KMS-11 (cell line): ENCODE measurements around the gene PROB1.
"Not testable (repeated sequence)": the region's sequence is repeated elsewhere in the genome, so short reads cannot be mapped to it uniquely, and the experiment has no call there.

Experiments used
- H2AFZ ChIP-seq: fragments of 200-600 bp; sonication (generic); 2 replicates; pipeline ENCODE4 v1.6.1; 2016; ENCODE audit warnings: antibody characterized with exemption, mixed run types, low read depth
- H3K27ac ChIP-seq: fragments of 200-600 bp; sonication (generic); 2 replicates; pipeline ENCODE4 v1.6.1; 2016; ENCODE audit warnings: mild to moderate bottlenecking, mixed run types
- H3K27me3 ChIP-seq: fragments of 200-600 bp; sonication (generic); 2 replicates; pipeline ENCODE4 v1.6.1; 2017; ENCODE audit warnings: mild to moderate bottlenecking, low read depth, mixed run types, moderate library complexity; ENCODE audit not compliant: insufficient read depth
- H3K36me3 ChIP-seq: fragments of 200-600 bp; sonication (generic); 2 replicates; pipeline ENCODE4 v1.6.1; 2017; ENCODE audit warnings: mild to moderate bottlenecking, mixed run types; ENCODE audit not compliant: insufficient read depth
- H3K4me1 ChIP-seq: fragments of 200-600 bp; sonication (generic); 2 replicates; pipeline ENCODE4 v1.6.1; 2016; ENCODE audit warnings: mild to moderate bottlenecking, low read depth, mixed run types; ENCODE audit not compliant: poor library complexity, severe bottlenecking
- H3K4me2 ChIP-seq: fragments of 200-600 bp; sonication (generic); 2 replicates; pipeline ENCODE4 v1.7.0; 2016; ENCODE audit warnings: mild to moderate bottlenecking, mixed run types
- H3K4me3 ChIP-seq: fragments of 200-600 bp; sonication (generic); IDR thresholded peaks from 2 replicates; pipeline ENCODE4 v1.6.1; 2017; ENCODE audit warnings: low read depth, low read length, mixed read lengths; ENCODE audit not compliant: insufficient read depth
- H3K79me2 ChIP-seq: fragments of 200-600 bp; sonication (generic); 2 replicates; pipeline ENCODE4 v1.6.1; 2016; ENCODE audit warnings: low read depth, mixed run types; ENCODE audit not compliant: insufficient read depth
- H3K9ac ChIP-seq: fragments of 200-600 bp; sonication (generic); 2 replicates; pipeline ENCODE4 v1.6.1; 2016; ENCODE audit warnings: mild to moderate bottlenecking, mixed run types
- H4K20me1 ChIP-seq: fragments of 200-600 bp; sonication (generic); 2 replicates; pipeline ENCODE4 v1.6.1; 2016; ENCODE audit warnings: mild to moderate bottlenecking, mixed run types; ENCODE audit not compliant: insufficient read depth
- TF ChIP-seq, protein P1 (sequence below): fragments of 200-600 bp; sonication (generic); conservative IDR thresholded peaks from 2 replicates; pipeline ENCODE4 v1.6.1; 2017; ENCODE audit warnings: low read depth, mild to moderate bottlenecking, antibody characterized with exemption, low read length, moderate library complexity, mixed read lengths

The PROB1 gene

DNA sequence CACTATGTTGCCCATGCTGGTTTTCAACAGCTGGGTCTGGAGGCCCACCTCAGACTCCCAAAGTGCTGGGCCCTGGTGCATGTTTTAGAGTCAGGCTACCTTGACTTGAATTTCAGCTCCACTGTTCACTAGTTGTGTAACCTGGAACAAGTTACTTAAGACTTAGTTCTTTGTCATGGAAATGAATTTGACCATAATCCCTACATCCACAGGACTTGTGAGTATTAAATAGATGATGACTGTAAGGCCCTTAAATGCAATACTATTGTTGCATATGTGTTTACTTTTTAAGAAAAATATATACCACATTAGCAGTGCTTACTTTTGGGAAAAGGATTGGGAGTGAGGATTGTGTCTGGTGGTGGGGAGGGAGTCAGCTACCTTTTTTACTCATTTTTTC, 36.8 kb downstream of the PROB1 start:
- Histone ChIP-seq H2AFZ (no peak overlapping the region), H3K79me2 (peaks cover 67% of the 10 kb centered on the region), H3K27ac (no peak overlapping the region), H4K20me1 (no peaks in the 10 kb centered on the region), H3K4me3 (no peak overlapping the region), H3K27me3 (no peaks in the 10 kb centered on the region), H3K4me1 (no peaks in the 10 kb centered on the region), H3K9ac (no peak overlapping the region), H3K4me2 (no peak overlapping the region), H3K36me3 (no peaks in the 10 kb centered on the region)
- TF ChIP-seq, protein P1, sequence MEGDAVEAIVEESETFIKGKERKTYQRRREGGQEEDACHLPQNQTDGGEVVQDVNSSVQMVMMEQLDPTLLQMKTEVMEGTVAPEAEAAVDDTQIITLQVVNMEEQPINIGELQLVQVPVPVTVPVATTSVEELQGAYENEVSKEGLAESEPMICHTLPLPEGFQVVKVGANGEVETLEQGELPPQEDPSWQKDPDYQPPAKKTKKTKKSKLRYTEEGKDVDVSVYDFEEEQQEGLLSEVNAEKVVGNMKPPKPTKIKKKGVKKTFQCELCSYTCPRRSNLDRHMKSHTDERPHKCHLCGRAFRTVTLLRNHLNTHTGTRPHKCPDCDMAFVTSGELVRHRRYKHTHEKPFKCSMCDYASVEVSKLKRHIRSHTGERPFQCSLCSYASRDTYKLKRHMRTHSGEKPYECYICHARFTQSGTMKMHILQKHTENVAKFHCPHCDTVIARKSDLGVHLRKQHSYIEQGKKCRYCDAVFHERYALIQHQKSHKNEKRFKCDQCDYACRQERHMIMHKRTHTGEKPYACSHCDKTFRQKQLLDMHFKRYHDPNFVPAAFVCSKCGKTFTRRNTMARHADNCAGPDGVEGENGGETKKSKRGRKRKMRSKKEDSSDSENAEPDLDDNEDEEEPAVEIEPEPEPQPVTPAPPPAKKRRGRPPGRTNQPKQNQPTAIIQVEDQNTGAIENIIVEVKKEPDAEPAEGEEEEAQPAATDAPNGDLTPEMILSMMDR = no peak

DNA sequence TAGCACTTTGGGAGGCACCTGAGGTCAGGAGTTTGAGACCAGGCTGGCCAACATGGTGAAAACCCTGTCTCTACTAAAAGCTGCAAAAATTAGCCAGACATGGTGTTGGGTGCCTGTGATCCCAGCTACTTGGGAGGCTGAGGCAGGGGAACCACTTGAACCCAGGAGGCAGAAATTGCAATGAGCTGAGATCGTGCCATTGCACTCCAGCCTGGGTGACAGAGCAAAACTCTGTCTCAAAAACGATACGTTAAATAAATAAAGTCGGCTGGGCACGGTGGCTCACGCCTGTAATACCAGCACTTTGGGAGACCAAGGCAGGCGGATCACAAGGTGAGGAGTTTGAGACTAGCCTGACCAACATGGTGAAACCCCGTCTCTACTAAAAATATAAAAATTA, 39.0 kb downstream of the PROB1 start:
- not testable (repeated sequence) for H3K4me3 ChIP-seq, H4K20me1 ChIP-seq, H3K27me3 ChIP-seq, H3K4me1 ChIP-seq, H2AFZ ChIP-seq, H3K9ac ChIP-seq, H3K36me3 ChIP-seq, H3K4me2 ChIP-seq, H3K27ac ChIP-seq
- peaks cover 87% of the 10 kb centered on the region for H3K79me2 ChIP-seq

- no peak overlapping the region for H3K4me3 ChIP-seq
- no peak overlapping the region for H3K9ac ChIP-seq
- H3K36me3 ChIP-seq = no peaks in the 10 kb centered on the region
- H4K20me1 ChIP-seq = no peaks in the 10 kb centered on the region
- no peak overlapping the region for H3K4me2 ChIP-seq
- peaks cover 92% of the 10 kb centered on the region for H3K79me2 ChIP-seq
- no peak overlapping the region for H2AFZ ChIP-seq
- H3K27ac ChIP-seq = no peak overlapping the region
- H3K27me3 ChIP-seq = no peaks in the 10 kb centered on the region
- H3K4me1 ChIP-seq = no peaks in the 10 kb centered on the region
- TF ChIP-seq, protein P1 = no peak
Observed at GRCh38 chr5:139354186-139354585, 40.7 kb downstream of the PROB1 start.

DNA sequence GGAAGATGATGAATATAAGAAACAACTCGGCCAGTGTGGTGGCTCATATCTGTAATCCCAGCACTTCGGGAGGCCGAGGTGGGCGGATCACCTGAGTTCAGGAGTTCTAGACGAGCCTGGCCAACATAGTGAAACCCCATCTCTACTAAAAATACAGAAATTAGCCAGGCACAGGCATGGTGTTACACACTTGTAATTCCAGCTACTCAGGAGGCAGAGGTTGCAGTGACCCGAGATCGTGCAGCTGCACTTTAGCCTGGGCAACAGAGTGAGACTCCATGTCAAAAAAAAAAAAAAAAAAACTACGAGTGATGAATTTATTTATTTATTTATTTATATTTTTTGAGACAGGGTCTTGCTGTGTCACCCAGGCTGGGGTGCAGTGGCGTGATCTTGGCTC, 47.0 kb downstream of the PROB1 start:
- H3K36me3 ChIP-seq, H3K9ac ChIP-seq, H3K27ac ChIP-seq, H3K4me2 ChIP-seq, H2AFZ ChIP-seq, H4K20me1 ChIP-seq, H3K27me3 ChIP-seq, H3K4me3 ChIP-seq: not testable (repeated sequence)
- Histone ChIP-seq H3K4me1 (peaks cover 17% of the 10 kb centered on the region), H3K79me2 (peaks cover 93% of the 10 kb centered on the region)

- H3K4me3 ChIP-seq = not testable (repeated sequence)
Observed at GRCh38 chr5:139345442-139345841, 49.5 kb downstream of the PROB1 start.

DNA sequence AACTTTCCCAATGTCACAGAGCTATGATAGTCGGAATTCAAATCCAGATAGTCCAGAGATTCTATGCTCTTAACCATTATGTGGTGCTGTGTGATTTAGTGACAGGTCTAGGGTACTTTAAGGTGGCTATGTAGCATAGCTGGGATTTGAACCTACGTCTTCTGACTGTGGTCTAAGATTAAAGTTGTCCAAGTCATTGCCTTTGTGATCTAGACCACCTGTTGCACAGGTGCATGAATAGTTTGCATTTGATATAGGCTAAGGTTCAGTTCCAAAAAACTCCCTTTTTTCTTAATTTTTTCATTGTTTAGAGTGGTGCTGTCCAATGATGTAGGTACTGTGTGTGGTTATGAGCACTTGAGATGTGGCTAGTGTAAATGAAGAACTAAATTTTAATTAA, 50.7 kb downstream of the PROB1 start:
- Histone ChIP-seq H3K27ac (no peak overlapping the region), H3K9ac (no peak overlapping the region), H3K4me1 (peaks cover 22% of the 10 kb centered on the region), H2AFZ (no peak overlapping the region), H4K20me1 (no peaks in the 10 kb centered on the region), H3K79me2 (peaks cover 66% of the 10 kb centered on the region), H3K4me3 (no peak overlapping the region), H3K36me3 (no peaks in the 10 kb centered on the region), H3K4me2 (peak overlapping the region; percentile 91; the same call in 1 of the 2 replicates), H3K27me3 (no peaks in the 10 kb centered on the region)
- TF ChIP-seq, protein P1 = no peak

More at GRCh38 chr5:139345442-139345841, 49.5 kb downstream of the PROB1 start:
- Histone ChIP-seq H3K79me2 (peaks cover 76% of the 10 kb centered on the region), H3K4me1 (peaks cover 22% of the 10 kb centered on the region)
- not testable (repeated sequence) for H3K36me3 ChIP-seq, H3K4me2 ChIP-seq, H4K20me1 ChIP-seq, H3K27me3 ChIP-seq, H3K27ac ChIP-seq, H2AFZ ChIP-seq, H3K9ac ChIP-seq
